Measurements from ENCODE around the gene IFIT1B. TPM values are rescaled to one million over a fixed set of nuclear protein-coding genes. Genes with fewer than 3 reads are reported as not detected.
A peak's percentile ranks its signal among the peaks of the same experiment; 100 is the strongest.

Gene IFIT1B
- total and polyA plus RNA-seq, 7 experiments from 2014 or later: 0.44 TPM; not detected in 6

DNA sequence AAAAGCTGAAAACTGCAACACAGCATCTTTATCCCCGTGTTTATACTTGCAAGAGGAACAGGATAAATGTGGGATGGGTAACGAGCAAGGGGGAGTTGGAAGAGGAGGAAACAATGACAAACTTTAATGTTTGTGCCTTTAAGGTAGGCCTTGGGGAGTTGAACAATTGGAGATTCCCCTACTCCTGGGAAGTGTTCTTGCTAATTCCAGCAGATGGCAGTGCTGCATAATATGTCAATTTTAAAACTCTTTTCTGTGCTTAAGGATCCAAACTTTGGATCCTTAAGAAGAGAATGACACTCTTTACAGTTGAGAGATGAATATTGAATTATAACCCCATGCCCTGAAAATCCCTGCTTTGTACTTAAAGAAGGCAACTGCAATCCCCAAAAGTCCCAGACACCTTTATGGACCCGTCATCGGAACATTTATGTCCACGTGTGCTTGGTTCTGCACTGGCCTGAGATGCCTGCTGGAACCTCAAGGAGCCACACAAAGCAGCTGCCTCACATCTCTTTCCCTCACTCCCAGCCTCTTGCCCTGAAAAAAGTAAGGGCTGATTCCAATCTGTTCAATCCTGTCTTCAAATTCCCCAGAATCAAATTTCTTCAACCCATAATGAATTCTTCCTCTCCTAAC, 48.5 kb downstream of the IFIT1B start:
- Mint-ChIP-seq H3K9me3 (no peaks in the 10 kb centered on the region), H3K36me3 (peaks cover 0 to 10% (median 0%) of the 10 kb centered on the region in 5 donors), H3K4me1 (peaks cover under 1 to 8% (median 3%) of the 10 kb centered on the region in 7 donors), H3K4me3 (no peak overlapping the region), H3K27ac (no peak overlapping the region), H3K27me3 (peaks cover 0 to 16% (median 4%) of the 10 kb centered on the region in 5 donors)
- ATAC-seq: peak; percentile 81
- H3K4me3 ChIP-seq (ENCODE audit: low read length): no peak overlapping the region
- no peaks in the 10 kb centered on the region for H3K9me3 ChIP-seq (ENCODE audit: control insufficient read depth in 2 of 3, low read length in 3 of 3)
- no peaks in the 10 kb centered on the region for H3K27me3 ChIP-seq (ENCODE audit: control insufficient read depth in 2 of 2, insufficient read depth in 2 of 2, low read length in 2 of 2)
- H3K27ac ChIP-seq (ENCODE audit: low read depth, low read length): no peak overlapping the region
- ChIA-PET POLR2A (no interaction called here), CTCF (interaction anchor here (0.5 to 1.2 kb wide), 2 partner anchors 13 to 714 kb away, joined by 4 to 5 read pairs; no protein-coding TSS in a partner anchor)
- H3K4me1 ChIP-seq (ENCODE audit: control insufficient read depth in 2 of 2, insufficient read depth in 2 of 2, low read length in 2 of 2): no peaks in the 10 kb centered on the region
- H3K36me3 ChIP-seq (ENCODE audit: control insufficient read depth in 2 of 3, insufficient read depth in 3 of 3, low read length in 3 of 3): no peaks in the 10 kb centered on the region
- intact Hi-C loops (cut with micrococcal nuclease): loop anchor here (1.0 to 5.0 kb wide), 6 partner anchors 11 to 1446 kb away; partner anchors contain the start of genes KIF20B (in 1 of the 2) and RPP30 (in 1 of the 2)
- DNase-seq: peak in 4 of 9 donors; percentile 23 to 38 (median 28)

DNA sequence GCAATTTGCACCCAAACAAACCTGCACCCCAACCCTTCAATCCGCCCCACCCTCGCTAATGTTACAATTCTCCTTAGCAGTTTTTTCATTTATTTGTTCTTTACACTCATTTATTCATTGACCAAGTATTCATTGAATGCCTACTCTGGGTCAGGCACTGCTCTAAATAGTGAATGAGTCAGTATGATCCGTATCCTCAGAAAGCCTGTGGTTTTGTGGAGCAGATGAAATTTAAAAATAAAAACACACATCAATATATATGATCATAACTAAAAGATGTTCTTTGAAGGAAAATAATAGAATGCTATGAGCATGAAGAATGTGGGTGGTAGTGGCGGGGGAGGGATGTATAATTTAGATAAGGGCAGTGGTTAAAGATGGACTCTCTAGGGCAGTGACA, 49.8 kb downstream of the IFIT1B start:
- intact Hi-C loops (cut with micrococcal nuclease): loop anchor here (2.0 to 5.0 kb wide), 3 partner anchors 365 to 1445 kb away; partner anchors contain the start of gene RPP30 (in 1 of the 2)
- no peak overlapping the region for H3K4me3 ChIP-seq (ENCODE audit: low read length)
- H3K9me3 Mint-ChIP-seq: no peaks in the 10 kb centered on the region
- H3K27me3 ChIP-seq (ENCODE audit: control insufficient read depth in 2 of 2, insufficient read depth in 2 of 2, low read length in 2 of 2): no peaks in the 10 kb centered on the region
- no peaks in the 10 kb centered on the region for H3K9me3 ChIP-seq (ENCODE audit: control insufficient read depth in 2 of 3, low read length in 3 of 3)
- no peak overlapping the region for H3K4me3 Mint-ChIP-seq
- no peaks in the 10 kb centered on the region for H3K36me3 ChIP-seq (ENCODE audit: control insufficient read depth in 2 of 3, insufficient read depth in 3 of 3, low read length in 3 of 3)
- no peaks in the 10 kb centered on the region for H3K4me1 ChIP-seq (ENCODE audit: control insufficient read depth in 2 of 2, insufficient read depth in 2 of 2, low read length in 2 of 2)
- H3K27me3 Mint-ChIP-seq: peaks cover 0 to 27% (median 4%) of the 10 kb centered on the region in 5 donors
- POLR2A ChIA-PET: no interaction called here
- CTCF ChIA-PET: no interaction called here
- DNase-seq (no peak), ATAC-seq (no peak)
- H3K27ac Mint-ChIP-seq: peak overlapping the region in 1 of 9 donors; percentile 53
- peaks cover 0 to 3% (median 0%) of the 10 kb centered on the region in 5 donors for H3K36me3 Mint-ChIP-seq
- H3K4me1 Mint-ChIP-seq: peaks cover 0 to 4% (median 0%) of the 10 kb centered on the region in 7 donors
- no peak overlapping the region for H3K27ac ChIP-seq (ENCODE audit: low read depth, low read length)

DNA sequence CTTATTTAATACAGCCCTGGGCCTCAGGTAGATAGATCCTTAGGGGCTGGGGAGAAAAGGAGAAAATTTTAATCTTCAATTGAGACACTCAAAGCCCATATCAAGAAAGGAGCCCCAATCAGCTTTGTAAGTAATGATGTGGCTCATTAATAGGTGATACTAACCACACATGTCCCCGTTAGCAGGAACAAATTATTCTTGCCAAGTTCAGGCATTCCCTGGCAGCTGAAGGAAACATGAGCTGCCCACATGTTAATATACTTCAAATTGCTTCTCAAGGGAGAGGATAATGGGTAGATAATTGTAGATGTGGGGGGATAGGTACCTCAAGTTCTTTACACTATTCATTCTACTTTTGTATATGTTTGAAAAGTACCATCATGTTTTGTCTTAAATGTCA, 51.0 kb downstream of the IFIT1B start:
- ChIA-PET CTCF (interaction anchor here (0.6 to 1.8 kb wide), 3 partner anchors 10 to 134 kb away, joined by 3 to 5 read pairs (median 4); no protein-coding TSS in a partner anchor), POLR2A (no interaction called here)
- no peak overlapping the region for H3K27ac ChIP-seq (ENCODE audit: low read depth, low read length)
- no peak overlapping the region for H3K4me3 Mint-ChIP-seq
- intact Hi-C loops (cut with micrococcal nuclease): loop anchor here in 1 of 2 donors (5.0 kb wide), 2 partner anchors 1358 to 1443 kb away; partner anchors contain the start of gene RPP30
- H3K9me3 ChIP-seq (ENCODE audit: control insufficient read depth in 2 of 3, low read length in 3 of 3): no peaks in the 10 kb centered on the region
- H3K9me3 Mint-ChIP-seq: no peaks in the 10 kb centered on the region
- H3K4me3 ChIP-seq (ENCODE audit: low read length): no peak overlapping the region
- DNase-seq (no peak), ATAC-seq (no peak)
- H3K36me3 Mint-ChIP-seq: no peaks in the 10 kb centered on the region
- peaks cover 2 to 36% (median 6%) of the 10 kb centered on the region in 5 donors for H3K27me3 Mint-ChIP-seq
- peaks cover 0 to under 1% (median 0%) of the 10 kb centered on the region in 7 donors for H3K4me1 Mint-ChIP-seq
- no peaks in the 10 kb centered on the region for H3K27me3 ChIP-seq (ENCODE audit: control insufficient read depth in 2 of 2, insufficient read depth in 2 of 2, low read length in 2 of 2)
- H3K36me3 ChIP-seq (ENCODE audit: control insufficient read depth in 2 of 3, insufficient read depth in 3 of 3, low read length in 3 of 3): no peaks in the 10 kb centered on the region
- no peak overlapping the region for H3K27ac Mint-ChIP-seq
- no peaks in the 10 kb centered on the region for H3K4me1 ChIP-seq (ENCODE audit: control insufficient read depth in 2 of 2, insufficient read depth in 2 of 2, low read length in 2 of 2)

DNA sequence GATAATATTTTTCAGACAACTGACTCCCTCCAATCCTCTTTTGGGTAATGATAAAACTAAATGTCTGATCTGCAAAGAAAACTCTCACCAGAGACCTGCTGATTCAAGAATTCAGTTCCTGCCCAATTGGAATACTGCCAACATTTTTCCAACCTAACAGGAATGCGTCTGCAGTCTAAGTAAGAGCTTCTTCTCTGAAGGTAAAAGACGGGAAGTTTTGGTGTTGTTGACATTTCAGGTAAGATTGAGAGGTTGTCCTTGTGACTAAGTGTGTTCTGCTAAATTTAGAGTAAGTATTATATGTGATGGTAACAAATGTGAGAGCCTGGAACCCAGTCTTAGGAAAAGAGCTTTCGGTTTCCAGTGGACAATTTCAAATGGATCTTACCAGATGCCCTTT, 54.1 kb downstream of the IFIT1B start:
- no peak overlapping the region for H3K4me3 ChIP-seq (ENCODE audit: low read length)
- no peaks in the 10 kb centered on the region for H3K4me1 ChIP-seq (ENCODE audit: control insufficient read depth in 2 of 2, insufficient read depth in 2 of 2, low read length in 2 of 2)
- no peak overlapping the region for H3K4me3 Mint-ChIP-seq
- DNase-seq: no peak
- intact Hi-C loops (cut with micrococcal nuclease): no loop called here
- H3K27me3 Mint-ChIP-seq: peaks cover 20 to 61% (median 24%) of the 10 kb centered on the region in 5 donors
- H3K36me3 Mint-ChIP-seq: no peaks in the 10 kb centered on the region
- ATAC-seq: no peak
- H3K36me3 ChIP-seq (ENCODE audit: control insufficient read depth in 2 of 3, insufficient read depth in 3 of 3, low read length in 3 of 3): no peaks in the 10 kb centered on the region
- peaks cover 0 to 3% of the 10 kb centered on the region in 2 donors for H3K27me3 ChIP-seq (ENCODE audit: control insufficient read depth in 2 of 2, insufficient read depth in 2 of 2, low read length in 2 of 2)
- ChIA-PET CTCF (interaction anchor here (1.0 kb wide), 1 partner anchor 11 kb away, joined by 3 read pairs; no protein-coding TSS in a partner anchor), POLR2A (no interaction called here)
- H3K4me1 Mint-ChIP-seq: no peaks in the 10 kb centered on the region
- H3K27ac ChIP-seq (ENCODE audit: low read depth, low read length): no peak overlapping the region
- H3K9me3 Mint-ChIP-seq: no peaks in the 10 kb centered on the region
- H3K9me3 ChIP-seq (ENCODE audit: control insufficient read depth in 2 of 3, low read length in 3 of 3): no peaks in the 10 kb centered on the region
- H3K27ac Mint-ChIP-seq: no peak overlapping the region

Other genes starting within 250 kb of the IFIT1B start
- gene CH25H, start 170.7 kb upstream of the IFIT1B start, total RNA-seq: under 1 TPM in 1 of 5 experiments, not detected in 4; 0.34 TPM
- gene CH25H, start 170.7 kb upstream of the IFIT1B start, polyA plus RNA-seq: under 1 TPM in 1 of 2 donors, not detected in 1; 0.11 TPM
- gene LIPA, start 126.3 kb upstream of the IFIT1B start, total RNA-seq: 10 to 100 TPM; 19.9 to 49.9 (median 48.3) TPM
- gene LIPA, start 126.3 kb upstream of the IFIT1B start, polyA plus RNA-seq: 10 to 100 TPM; 95.8 to 97.8 TPM
- gene IFIT2, start 76.0 kb upstream of the IFIT1B start, total RNA-seq: 10 to 100 TPM in 1 of 5 experiments, 1 to 10 TPM in 4; 6.0 to 16.4 (median 8.4) TPM
- 1 to 10 TPM; 4.4 to 9.9 TPM for gene IFIT2, start 76.0 kb upstream of the IFIT1B start, polyA plus RNA-seq
- gene IFIT3, start 50.1 kb upstream of the IFIT1B start, total RNA-seq: 10 to 100 TPM in 1 of 5 experiments, 1 to 10 TPM in 4; 1.8 to 22.3 (median 3.2) TPM
- gene IFIT3, start 50.1 kb upstream of the IFIT1B start, polyA plus RNA-seq: 10 to 100 TPM in 1 of 2 donors, 1 to 10 TPM in 1; 4.1 to 13.1 TPM
- 10 to 100 TPM in 1 of 5 experiments, 1 to 10 TPM in 4; 1.7 to 15.7 (median 6.5) TPM for gene IFIT1, start 14.6 kb downstream of the IFIT1B start, total RNA-seq
- 10 to 100 TPM in 1 of 2 donors, 1 to 10 TPM in 1; 4.7 to 16.5 TPM for gene IFIT1, start 14.6 kb downstream of the IFIT1B start, polyA plus RNA-seq
- 10 to 100 TPM; 13.1 to 34.0 (median 24.8) TPM for gene IFIT5, start 36.5 kb downstream of the IFIT1B start, total RNA-seq
- 10 to 100 TPM; 13.0 to 15.1 TPM for gene IFIT5, start 36.5 kb downstream of the IFIT1B start, polyA plus RNA-seq
- not detected for gene SLC16A12, start 157.5 kb downstream of the IFIT1B start, total RNA-seq
- not detected for gene SLC16A12, start 157.5 kb downstream of the IFIT1B start, polyA plus RNA-seq

Data from naive thymus-derived CD4-positive, alpha-beta T cell (primary cell).